ENCODE results near the gene STRA6.
"Not testable (repeated sequence)": the region's sequence is repeated elsewhere in the genome, so short reads cannot be mapped to it uniquely, and the experiment has no call there.

Gene STRA6

DNA sequence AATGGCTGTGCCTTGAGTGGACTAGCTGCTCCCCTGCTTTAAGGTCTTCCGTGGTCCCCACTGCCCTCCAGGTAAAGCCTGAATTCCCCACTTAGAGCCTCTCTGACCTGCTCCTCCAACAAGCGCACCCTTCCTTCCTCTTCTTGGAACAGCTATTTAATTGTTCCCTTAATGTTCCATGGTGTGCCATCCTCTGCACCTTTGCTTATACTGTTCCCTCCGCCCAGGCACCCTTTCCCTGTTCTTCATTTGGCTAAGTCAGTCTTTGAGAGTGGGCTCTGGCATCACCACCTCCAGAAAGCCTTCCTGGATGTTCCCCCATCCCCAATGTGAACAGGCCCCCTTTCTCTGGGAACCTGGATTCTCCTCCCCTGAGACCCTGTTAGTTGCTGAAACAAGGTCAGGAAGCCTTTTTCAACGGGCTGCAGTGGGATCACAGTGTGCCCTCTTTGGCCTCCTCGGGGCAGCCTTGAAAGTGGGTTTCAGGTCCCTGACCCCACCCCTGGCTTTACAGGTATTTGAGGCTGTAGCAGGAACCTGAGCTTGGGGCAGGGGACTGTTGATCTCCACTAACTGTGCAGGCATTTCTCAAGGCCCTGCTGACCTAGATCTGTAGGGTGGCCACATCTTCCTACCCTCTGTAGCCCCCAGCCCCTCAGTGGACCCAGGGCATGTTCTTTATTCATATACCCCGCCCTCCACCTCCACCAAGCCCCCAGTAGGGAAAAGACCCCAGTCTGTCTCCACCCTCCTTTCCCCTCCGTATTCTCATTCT lies 24.1 kb downstream of the STRA6 start:
- DNase-seq: no peak

DNA sequence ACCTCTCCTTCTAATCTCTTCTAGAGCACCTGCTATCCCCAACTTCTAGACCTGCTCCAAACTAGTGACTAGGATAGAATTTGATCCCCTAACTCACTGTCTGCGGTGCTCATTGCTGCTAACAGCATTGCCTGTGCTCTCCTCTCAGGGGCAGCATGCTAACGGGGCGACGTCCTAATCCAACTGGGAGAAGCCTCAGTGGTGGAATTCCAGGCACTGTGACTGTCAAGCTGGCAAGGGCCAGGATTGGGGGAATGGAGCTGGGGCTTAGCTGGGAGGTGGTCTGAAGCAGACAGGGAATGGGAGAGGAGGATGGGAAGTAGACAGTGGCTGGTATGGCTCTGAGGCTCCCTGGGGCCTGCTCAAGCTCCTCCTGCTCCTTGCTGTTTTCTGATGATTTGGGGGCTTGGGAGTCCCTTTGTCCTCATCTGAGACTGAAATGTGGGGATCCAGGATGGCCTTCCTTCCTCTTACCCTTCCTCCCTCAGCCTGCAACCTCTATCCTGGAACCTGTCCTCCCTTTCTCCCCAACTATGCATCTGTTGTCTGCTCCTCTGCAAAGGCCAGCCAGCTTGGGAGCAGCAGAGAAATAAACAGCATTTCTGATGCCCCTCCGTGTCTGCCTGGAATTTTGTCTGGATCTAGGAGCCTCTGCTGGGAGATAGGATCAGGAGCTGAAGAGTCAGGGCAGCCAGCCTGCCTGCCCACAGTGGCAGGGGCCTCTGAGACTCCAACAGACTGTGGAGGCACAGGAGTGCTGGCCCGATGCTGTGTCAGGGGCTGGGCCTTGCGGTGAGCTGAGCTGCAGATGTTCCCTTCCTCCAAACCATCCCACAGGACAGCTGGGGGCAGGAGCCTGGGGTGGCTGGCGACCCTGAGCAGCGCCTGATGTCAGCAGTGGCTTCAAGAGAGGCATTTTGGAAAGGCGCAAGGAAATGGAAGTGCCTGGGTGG lies 26.0 kb downstream of the STRA6 start:
- no peak for DNase-seq

DNA sequence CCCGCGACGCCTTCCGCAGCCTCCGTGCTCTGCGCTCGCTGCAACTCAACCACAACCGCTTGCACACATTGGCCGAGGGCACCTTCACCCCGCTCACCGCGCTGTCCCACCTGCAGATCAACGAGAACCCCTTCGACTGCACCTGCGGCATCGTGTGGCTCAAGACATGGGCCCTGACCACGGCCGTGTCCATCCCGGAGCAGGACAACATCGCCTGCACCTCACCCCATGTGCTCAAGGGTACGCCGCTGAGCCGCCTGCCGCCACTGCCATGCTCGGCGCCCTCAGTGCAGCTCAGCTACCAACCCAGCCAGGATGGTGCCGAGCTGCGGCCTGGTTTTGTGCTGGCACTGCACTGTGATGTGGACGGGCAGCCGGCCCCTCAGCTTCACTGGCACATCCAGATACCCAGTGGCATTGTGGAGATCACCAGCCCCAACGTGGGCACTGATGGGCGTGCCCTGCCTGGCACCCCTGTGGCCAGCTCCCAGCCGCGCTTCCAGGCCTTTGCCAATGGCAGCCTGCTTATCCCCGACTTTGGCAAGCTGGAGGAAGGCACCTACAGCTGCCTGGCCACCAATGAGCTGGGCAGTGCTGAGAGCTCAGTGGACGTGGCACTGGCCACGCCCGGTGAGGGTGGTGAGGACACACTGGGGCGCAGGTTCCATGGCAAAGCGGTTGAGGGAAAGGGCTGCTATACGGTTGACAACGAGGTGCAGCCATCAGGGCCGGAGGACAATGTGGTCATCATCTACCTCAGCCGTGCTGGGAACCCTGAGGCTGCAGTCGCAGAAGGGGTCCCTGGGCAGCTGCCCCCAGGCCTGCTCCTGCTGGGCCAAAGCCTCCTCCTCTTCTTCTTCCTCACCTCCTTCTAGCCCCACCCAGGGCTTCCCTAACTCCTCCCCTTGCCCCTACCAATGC lies 27.1 kb downstream of the STRA6 start:
- no peak for DNase-seq

DNA sequence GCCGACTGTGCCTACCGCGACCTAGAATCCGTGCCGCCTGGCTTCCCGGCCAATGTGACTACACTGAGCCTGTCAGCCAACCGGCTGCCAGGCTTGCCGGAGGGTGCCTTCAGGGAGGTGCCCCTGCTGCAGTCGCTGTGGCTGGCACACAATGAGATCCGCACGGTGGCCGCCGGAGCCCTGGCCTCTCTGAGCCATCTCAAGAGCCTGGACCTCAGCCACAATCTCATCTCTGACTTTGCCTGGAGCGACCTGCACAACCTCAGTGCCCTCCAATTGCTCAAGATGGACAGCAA lies 27.7 kb downstream of the STRA6 start:
- DNase-seq: no peak

DNA sequence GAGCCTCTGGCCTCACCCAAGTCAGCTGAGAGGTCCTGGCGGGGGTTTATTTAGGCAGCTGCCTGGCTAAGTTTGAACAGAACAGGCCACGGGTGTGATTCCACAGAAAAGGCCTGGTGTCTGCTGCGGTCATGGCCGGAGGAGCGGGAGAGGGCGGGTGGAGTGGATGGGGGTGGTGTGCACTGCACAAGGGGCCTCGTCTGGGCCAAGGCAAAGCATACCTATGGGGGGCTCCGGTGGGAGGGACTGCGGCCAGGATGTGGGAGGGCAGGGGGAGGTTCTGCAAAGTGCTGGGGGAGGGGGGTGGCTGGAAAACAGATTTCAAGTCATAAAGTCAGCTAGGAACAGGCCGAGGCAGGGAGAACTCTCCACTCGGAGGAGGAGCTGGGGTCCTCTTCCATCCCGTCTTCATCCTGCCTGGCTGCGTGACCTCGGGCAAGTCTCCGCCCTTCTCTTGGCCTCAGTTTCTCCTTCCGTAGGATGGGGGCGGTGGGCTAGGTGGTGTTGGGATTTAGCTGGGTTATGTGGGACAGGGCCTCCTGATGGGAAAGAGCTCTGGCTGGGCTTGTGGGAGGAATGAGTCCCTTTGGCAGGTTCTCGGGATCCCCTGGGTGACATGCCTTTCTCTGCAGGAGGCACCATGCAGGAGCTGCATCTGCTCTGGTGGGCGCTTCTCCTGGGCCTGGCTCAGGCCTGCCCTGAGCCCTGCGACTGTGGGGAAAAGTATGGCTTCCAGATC lies 28.2 kb downstream of the STRA6 start:
- DNase-seq: no peak

DNA sequence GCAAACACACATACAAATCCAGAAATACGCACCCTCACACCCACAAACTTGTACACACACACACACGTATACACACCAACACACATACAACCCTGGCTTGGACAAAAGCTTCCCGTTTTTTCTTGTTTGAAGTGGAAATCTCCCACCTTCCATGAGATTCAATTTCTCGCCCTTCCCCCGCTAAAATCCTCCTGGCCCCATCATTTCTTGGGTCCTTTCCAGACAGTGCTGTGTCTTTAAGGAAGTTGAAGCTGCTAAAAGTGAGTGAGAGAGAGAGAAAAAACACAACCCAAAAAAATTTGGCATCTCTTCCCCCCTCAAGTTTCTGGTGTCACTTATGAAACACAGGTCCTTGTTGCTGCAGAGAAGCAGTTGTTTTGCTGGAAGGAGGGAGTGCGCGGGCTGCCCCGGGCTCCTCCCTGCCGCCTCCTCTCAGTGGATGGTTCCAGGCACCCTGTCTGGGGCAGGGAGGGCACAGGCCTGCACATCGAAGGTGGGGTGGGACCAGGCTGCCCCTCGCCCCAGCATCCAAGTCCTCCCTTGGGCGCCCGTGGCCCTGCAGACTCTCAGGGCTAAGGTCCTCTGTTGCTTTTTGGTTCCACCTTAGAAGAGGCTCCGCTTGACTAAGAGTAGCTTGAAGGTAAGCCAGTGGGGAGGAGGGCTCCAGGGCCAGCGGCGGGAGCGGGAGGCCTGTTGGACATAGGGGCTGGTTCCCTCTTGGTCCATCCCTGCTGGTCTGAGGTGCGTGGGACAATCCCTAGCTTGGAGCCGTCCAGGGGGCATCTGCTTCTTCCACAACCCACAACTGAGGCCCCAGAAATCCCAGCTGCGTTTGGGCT lies 29.0 kb downstream of the STRA6 start, which contains the start of gene ISLR:
Gene ISLR, plus strand, starts transcription at position 331 of the 839 bp plus-strand sequence. CDS start 1,149 bp downstream, outside the sequence.
- DNase-seq: no peak

DNA sequence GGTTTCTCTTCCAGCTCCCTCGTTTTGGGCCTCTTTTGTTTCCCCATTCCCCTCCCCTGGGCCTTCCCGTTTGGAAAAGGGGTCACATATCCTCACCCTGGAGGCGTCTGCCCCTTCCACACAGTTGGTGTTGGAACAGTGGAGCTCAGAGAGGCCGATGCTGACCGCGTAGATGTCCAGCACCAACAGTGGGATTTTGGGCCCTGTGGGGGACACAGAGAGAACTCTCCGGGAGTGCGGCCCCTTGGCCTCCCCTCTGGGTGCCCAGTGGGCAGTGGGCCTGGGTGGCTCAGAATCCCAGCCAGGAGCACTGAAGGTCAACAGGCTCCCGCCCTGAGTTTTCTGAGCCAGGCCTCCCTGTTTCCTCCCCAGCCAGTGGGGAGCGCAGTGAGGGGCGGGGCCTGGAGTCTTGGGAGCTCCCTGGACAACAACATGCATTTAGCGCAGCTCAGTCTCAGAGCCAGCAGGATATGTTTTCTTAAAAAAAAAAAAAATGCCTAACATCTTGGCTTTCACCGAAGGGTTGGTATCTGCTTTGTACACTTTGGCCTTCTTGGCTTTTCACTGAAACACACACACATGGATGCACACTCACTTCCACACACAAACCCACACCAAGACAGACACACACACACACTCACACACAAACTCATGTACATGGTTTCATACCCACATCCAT lies 29.7 kb downstream of the STRA6 start:
- DNase-seq: no peak

DNA sequence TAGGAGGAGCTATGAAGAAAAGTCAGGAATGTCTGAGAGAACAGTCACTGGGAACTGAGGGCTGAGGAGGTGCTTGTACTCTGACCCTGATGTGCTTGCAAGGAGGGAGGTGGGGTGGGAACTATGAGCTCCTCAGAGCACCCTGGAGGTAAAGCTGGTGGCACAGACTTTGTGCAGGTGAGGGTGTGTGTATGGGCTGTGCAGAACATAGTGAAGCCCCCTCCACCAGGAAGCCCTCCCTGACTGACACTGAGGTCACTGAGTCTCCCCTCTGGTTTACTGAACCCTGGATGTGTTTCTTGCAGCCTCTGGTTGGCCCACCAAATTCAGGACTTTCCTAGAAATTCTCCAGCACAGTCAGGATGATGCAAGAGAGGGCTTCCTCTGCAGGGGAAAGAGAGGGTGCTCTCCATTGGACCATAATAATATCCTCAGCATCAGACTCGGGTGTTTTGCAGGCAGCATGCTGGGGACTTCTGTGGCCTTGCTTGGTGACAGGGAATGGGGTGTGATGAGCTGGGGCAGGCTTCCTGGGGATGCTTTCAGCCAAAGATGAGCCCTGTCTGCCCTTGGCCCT lies 30.5 kb downstream of the STRA6 start:
- DNase-seq: no peak

DNA sequence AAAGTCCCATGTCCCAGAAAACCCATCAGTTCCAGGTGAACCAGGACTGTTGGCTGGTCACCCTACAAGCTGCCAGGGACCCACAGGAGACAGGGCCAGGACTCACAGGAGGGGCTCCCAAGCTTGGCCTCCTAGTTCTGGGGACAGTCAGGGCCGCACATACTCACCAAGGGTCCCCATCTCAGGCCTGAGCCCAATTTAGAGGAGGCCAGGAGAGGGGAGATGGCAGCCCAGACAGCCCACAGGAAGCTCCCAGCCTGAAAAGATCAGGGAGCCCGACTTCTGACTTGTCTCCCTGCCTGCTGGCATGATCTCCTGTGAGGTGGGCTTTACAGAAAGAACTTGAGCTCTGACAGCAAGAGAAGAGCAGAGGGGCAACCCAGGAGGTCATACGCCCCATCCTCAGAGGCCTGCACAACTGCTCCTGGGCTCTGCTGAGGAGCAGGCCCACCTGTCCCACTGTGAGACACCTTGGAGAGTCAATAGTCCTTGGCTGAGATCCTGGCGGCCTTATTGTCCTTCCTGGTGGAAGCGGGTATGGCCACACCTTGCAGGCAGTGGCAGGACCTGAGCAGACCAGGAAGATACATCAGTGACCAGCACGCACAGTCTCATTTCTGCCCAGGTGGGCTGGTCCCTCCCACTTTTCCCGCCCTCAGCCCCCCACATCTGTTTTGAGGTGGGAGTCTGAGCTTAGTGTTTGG lies 31.6 kb downstream of the STRA6 start:
- DNase-seq: no peak

DNA sequence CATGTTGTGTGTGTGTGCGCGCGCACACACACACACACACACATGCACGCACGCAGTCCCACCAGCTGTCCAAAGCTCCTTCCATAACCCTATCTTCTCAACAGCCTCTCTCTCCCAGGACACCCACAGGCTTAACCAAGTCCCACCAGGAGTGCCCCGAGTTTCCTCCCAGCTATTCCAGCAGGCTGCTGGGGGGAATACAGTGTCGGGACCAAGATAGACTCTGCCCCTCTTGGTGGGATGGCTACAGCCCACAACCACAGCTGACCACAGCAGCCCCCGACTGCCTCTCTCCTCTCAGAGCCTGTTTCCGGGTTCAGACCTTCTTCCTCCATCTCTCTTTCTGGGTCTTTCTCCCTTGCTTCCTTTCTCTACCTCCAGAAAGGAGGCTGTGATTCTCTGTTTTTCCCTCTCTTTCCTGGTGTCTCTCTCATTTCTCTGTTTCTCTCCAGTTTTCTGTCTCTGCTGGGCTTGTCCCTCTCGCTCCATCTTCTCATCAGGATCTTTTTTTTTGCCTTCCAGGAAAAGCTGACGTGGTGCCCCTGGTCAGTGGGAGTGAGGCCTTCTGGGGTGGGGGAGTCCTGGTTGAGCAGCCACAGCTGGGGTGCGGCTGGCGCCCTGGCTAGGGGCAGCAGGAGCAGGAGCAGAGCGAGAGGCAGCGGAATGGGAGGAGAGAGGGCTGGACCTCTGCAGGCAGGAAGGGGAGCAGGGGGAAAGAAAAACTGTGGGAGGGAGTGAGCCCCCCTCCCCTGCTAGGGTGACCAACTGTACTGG lies 32.3 kb downstream of the STRA6 start:
- DNase-seq: no peak

DNA sequence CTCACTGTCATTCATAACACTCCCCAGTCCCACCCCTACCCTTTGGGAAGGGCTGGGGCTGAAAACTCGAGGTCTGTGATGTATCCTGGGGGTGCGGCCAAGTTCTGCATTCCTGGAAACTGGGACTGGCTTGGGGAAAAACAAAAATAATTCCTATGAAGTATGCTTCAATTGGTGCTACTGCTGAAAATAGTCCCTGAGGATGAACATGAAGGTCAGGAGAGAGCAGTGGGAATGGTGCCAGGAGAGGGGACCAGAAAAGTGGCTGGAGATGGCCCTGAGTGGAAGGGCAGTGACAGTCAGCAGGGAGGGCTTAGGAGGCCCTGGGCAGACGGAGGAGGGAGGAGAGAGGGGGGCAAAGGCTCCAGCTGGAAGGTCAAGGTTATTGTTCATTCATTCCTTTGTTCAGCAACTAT lies 33.9 kb downstream of the STRA6 start:
- no peak for DNase-seq

DNA sequence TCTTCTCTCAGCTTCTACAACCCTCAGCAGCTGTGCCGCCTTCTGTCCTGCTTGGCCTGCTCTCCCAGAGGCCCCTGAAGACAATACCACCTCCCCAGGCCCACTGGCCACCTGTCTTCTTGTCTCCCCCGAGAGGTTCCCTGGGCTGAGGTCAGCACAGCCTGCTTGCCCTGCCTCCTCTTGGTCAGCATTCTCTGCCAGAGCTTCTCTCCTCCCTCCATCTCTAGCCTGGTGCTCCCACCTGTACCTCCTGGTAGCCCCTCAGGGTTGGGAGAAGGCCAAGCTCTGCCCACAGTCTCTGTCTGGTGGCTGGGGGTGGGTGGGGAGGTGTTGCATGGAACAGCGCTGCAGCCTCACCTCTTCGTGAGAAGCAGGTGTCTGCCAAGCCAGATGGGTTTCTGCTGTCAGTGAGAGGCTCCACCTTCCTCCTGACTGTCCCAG lies 34.7 kb downstream of the STRA6 start:
- no peak for DNase-seq

DNA sequence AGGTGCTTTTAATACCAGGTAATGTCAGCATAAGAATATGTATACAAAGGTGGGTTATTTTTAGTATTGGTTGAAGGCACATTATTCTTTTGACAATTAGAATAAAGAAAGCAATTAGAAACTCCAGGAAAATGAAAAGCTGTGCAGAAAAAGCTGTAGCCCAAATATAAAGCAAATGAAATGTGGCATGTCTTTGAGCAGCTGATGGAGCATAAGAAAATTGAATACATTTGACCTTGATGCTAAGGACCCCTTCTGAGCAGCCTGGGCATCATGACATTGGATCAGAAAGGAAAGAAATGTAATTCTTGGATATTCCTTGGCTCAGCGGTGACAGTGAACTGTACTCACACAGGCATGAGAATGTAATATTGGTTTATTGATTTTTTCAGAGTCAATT lies 37.1 kb downstream of the STRA6 start:
- no peak for DNase-seq

DNA sequence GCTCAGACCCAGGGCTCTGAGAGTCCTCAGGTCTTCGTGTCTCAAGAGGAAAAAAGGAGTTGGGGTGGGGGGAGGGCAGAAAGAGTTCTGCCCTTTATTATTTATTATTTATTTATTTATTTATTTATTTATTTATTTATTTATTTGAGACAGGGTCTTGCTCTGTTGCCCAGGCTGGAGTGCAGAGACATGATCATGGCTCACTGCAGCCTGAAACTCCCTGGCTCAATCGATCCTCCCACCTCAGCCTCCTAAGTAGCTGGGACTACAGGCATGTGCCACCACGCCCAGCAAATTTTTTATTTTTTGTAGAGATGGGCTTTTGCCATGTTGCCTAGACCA lies 40.4 kb downstream of the STRA6 start:
- not testable (repeated sequence) for DNase-seq

DNA sequence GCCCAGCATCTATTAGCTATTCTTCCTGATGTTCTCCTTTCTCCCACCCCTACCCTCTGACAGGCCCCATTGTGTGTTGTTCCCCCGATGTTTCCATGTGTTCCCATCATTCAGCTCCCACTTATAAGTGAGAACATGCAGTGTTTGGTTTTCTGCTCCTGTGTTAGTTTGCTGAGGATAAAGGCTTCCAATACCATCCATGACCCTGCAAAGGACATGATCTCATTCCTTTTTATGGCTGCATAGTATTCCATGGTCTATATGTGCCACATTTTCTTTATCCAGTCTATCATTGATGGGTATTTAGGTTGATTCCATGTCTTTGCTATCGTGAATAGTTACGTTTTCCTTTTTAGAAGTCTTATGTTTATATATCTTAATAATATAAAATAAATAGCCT lies 42.2 kb downstream of the STRA6 start:
- not testable (repeated sequence) for DNase-seq

DNA sequence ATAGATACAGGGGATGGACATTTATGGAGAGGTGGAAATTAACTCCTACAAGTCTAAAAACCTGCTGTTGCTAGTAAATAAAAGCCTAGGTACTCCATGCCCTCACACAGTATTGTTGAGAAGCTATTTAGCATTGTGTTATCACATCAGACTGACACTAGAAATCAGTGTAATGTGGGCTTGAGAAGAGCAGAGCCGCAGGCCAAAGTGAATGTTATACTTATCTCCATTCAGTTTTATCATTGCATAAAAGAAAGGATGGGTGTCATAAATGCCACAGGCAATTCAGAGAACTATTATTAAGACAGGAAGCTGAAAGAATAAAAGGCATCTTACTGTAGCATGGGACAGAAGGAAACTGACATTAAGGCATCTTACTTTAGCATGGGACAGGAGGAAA lies 42.8 kb downstream of the STRA6 start:
- DNase-seq: no peak

DNA sequence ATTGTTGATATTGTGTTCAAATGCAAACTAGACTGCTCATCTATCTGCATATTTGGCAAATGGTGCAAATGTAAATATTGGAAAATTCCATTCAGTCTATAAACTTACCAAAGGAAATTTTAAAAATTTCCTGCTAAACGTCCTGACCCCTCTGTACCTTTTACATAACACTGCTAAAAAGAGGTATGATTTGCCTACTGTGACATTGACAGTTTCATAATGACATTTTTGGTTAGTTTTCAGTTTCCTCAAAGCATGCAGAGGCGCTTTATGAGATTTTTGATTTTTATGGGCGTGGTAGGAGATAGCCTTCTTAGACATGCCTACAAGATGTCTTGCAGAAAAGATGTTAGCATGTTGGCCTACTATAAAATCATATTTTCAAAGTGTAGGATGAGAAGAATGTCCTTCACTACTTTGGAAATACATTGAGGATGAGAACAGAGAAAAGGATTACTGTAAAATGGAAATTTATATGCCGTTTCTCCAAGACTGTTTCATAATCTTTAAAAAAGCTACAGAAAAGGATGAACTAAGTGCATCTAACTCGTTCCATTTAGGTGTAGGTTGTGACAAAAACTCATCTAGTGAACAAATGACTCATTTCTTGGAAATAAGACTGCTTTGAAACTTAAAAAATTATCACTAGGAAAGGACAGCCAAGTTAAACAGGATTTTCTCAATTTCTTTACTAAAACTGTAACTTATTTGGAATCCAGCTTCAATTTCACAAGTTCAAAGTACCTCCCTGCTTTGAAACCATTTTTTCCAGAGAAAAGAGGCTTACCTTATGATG lies 43.5 kb downstream of the STRA6 start:
- no peak for DNase-seq

Data from inflammatory macrophage treated with lipopolysaccharide for 4 hours (primary cell).